Cardiac muscle cell (in vitro differentiated cells and primary cell): ENCODE measurements around the gene NRG3. TPM values are rescaled to one million over a fixed set of nuclear protein-coding genes. Genes with fewer than 3 reads are reported as not detected.

Experiments used
- DNase-seq, 2 donors: peaks; one replicate each; pipeline versions ENCODE4 v3.0.0 to v3.0.0-alpha.2; 2010 to 2017; ENCODE audit warnings: low read depth in 1 of 2, low spot score in 1 of 2
- H3K27ac ChIP-seq: fragments of 200-600 bp; sonication (generic); 2 replicates; pipeline ENCODE4 v1.5.1; 2016
- H3K27me3 ChIP-seq: fragments of 200-600 bp; sonication (generic); 2 replicates; pipeline ENCODE4 v1.6.0; 2016; ENCODE audit warnings: control low read depth
- H3K36me3 ChIP-seq: fragments of 200-600 bp; sonication (generic); 2 replicates; pipeline ENCODE4 v1.5.1; 2016; ENCODE audit warnings: control low read depth
- H3K4me1 ChIP-seq: fragments of 200-600 bp; sonication (generic); 2 replicates; pipeline ENCODE4 v1.8.1; 2017; ENCODE audit warnings: low read depth, mild to moderate bottlenecking, mixed run types
- H3K4me3 ChIP-seq: fragments of 200-600 bp; sonication (generic); 2 replicates; pipeline ENCODE4 v1.5.1; 2016; ENCODE audit warnings: mild to moderate bottlenecking
- H3K9me3 ChIP-seq: fragments of 200-600 bp; sonication (generic); 2 replicates; pipeline ENCODE4 v1.5.1; 2017; ENCODE audit warnings: low read depth, mild to moderate bottlenecking, control low read depth
- polyA plus RNA-seq: library from polyadenylated mRNA; unstranded; fragments of >200 nt; fragmentation: Nextera tagmentation; extraction: Ambion mirVana; gene quantifications from 2 replicates; pipeline ENCODE4 v1.2.1, GENCODE V29; 2016
- total RNA-seq: library from RNA; depleted of rRNA; stranded (reverse); fragments of >200 nt; gene quantifications from 2 replicates; pipeline ENCODE4 v1.2.3, GENCODE V29; 2016
- TF ChIP-seq, protein P1 (sequence below): IDR thresholded peaks from 2 replicates; pipeline ENCODE4 v1.5.1; 2012; ENCODE audit warnings: low read depth, mild to moderate bottlenecking, low read length

Gene NRG3
- total and polyA plus RNA-seq, 2 experiments from 2014 or later, result 0.48 to 0.55 TPM

DNA sequence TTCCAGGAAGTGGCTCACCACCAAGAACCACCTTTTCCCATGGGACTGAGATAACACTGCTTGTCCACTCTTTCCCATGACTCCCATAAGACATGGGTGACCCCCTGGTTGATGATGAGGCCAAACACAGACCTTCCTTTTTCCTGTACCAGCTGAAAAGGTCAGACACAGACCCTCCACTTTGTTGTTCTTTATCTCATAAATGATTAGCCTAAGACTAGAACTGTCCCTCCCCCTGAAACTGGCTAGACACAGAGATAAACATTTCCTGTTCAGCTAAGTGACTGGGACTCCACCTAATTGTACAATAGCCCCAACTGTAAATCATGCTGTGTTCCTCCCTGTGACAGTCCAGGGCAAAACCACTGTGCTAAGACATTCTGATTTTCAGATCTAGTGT lies 8.2 kb upstream of the NRG3 start:
- H3K9me3 ChIP-seq, result no peaks in the 10 kb centered on the region
- TF ChIP-seq, protein P1, sequence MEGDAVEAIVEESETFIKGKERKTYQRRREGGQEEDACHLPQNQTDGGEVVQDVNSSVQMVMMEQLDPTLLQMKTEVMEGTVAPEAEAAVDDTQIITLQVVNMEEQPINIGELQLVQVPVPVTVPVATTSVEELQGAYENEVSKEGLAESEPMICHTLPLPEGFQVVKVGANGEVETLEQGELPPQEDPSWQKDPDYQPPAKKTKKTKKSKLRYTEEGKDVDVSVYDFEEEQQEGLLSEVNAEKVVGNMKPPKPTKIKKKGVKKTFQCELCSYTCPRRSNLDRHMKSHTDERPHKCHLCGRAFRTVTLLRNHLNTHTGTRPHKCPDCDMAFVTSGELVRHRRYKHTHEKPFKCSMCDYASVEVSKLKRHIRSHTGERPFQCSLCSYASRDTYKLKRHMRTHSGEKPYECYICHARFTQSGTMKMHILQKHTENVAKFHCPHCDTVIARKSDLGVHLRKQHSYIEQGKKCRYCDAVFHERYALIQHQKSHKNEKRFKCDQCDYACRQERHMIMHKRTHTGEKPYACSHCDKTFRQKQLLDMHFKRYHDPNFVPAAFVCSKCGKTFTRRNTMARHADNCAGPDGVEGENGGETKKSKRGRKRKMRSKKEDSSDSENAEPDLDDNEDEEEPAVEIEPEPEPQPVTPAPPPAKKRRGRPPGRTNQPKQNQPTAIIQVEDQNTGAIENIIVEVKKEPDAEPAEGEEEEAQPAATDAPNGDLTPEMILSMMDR, result no peak
- no peak overlapping the region for H3K27ac ChIP-seq
- DNase-seq, result peak in 1 of 2 donors; percentile 66
- no peak overlapping the region for H3K4me3 ChIP-seq
- H3K36me3 ChIP-seq, result no peaks in the 10 kb centered on the region
- no peaks in the 10 kb centered on the region for H3K4me1 ChIP-seq
- H3K27me3 ChIP-seq, result peaks cover 21% of the 10 kb centered on the region

DNA sequence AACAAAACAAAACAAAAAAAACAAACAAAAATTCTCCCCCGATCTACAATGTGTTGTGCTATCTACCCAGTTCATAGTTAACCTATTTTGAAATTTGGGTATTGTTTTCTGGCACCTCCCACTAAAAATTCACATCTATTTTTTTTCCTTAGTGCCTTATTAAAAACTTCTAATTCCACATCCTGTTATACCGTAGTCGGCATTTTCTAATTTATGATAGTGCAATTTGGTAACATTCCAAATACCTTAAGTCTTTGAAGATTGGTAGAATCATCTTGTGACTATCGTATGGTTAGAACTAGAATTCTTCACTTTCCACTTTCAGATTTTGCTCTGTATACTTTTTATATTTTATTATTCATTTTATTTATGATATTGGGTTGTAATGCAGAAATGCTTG lies 4.5 kb upstream of the NRG3 start:
- H3K4me1 ChIP-seq, result no peaks in the 10 kb centered on the region
- peaks cover 50% of the 10 kb centered on the region for H3K27me3 ChIP-seq
- DNase-seq, result no peak
- H3K36me3 ChIP-seq, result no peaks in the 10 kb centered on the region
- no peaks in the 10 kb centered on the region for H3K9me3 ChIP-seq
- no peak overlapping the region for H3K27ac ChIP-seq
- no peak overlapping the region for H3K4me3 ChIP-seq
- TF ChIP-seq, protein P1, result no peak

DNA sequence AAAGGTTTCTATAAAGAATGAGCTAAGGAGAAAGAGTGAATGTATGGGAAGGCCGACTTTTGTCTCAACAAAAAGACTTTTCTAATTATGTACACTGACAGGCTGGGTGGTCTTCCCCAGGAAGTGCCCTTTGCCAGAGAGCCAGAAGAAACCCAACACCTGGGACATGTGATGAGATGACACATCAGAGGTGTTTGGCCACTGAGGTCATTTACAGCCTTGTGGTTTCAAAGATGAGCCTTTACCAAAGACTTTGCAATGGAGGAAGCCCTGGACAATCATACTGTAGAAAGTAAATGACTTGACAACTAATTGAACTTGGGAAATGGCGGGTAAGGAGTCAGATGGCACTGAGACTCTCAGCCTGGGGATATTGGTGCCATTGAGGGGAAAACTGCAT lies 3.4 kb upstream of the NRG3 start:
- TF ChIP-seq, protein P1, result no peak

DNA sequence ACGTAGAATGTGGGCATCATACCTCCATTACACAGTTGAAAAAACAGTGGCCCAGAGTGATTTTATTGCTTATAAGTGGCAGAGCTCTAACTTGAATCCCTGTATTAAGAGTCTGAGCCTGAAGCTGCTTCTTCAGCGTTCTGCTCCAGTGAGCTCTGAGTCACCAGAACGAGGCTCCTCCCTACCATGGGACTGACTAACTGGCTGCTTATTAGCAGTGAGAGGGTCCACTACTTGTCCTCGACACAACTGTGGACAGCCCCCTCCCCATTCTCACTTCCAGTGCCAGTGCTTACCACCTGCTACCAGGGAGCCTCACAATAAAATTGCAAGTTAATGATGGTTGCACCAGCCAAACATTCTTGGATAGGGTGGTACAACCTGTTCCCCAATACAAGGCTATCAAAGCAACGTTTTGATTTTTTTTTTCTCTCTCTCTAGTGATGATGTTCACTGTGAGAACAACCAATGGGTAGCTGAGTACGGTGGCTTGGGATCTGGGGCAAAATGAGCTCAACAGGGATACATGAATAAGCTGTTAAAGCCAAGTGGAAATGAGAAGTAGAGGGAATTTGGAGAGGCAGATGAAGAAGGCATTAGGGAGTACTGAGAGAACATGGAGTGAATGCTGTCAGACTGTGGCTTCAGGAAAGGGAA lies 2.7 kb upstream of the NRG3 start:
- peak in 1 of 2 donors; percentile 6 for DNase-seq
- no peak overlapping the region for H3K4me3 ChIP-seq
- no peak overlapping the region for H3K27ac ChIP-seq
- TF ChIP-seq, protein P1, result no peak
- no peaks in the 10 kb centered on the region for H3K4me1 ChIP-seq
- H3K9me3 ChIP-seq, result no peaks in the 10 kb centered on the region
- no peaks in the 10 kb centered on the region for H3K36me3 ChIP-seq
- H3K27me3 ChIP-seq, result peaks cover 65% of the 10 kb centered on the region

More for the DNA sequence above, 3.4 kb upstream of the NRG3 start:
- Histone ChIP-seq H3K4me1 (no peaks in the 10 kb centered on the region), H3K4me3 (no peak overlapping the region), H3K9me3 (no peaks in the 10 kb centered on the region), H3K27me3 (peaks cover 61% of the 10 kb centered on the region), H3K36me3 (no peaks in the 10 kb centered on the region), H3K27ac (no peak overlapping the region)
- DNase-seq, result no peak

- Histone ChIP-seq H3K4me3 (peak overlapping the region; percentile 42), H3K4me1 (no peaks in the 10 kb centered on the region), H3K36me3 (no peaks in the 10 kb centered on the region), H3K27me3 (peaks cover 70% of the 10 kb centered on the region), H3K9me3 (no peaks in the 10 kb centered on the region), H3K27ac (no peak overlapping the region)
- no peak for DNase-seq
- TF ChIP-seq, protein P1, result no peak
These were observed 1.6 kb upstream of the NRG3 start for GRCh38 chr10:81873231-81873931.
